Hepatocyte (in vitro differentiated cells): ENCODE measurements around the gene CBR3. TPM values are rescaled to one million over a fixed set of nuclear protein-coding genes. Genes with fewer than 3 reads are reported as not detected.

Source experiments
- DNase-seq: peaks from one replicate; pipeline ENCODE4 v3.0.0-alpha.2; 2016; ENCODE audit warnings: low spot score
- H2AFZ ChIP-seq: fragments of 200-600 bp; sonication (generic); 2 replicates; pipeline ENCODE4 v1.6.0; 2016; ENCODE audit warnings: antibody characterized with exemption, mild to moderate bottlenecking
- H3K27ac ChIP-seq: fragments of 200-600 bp; sonication (generic); 2 replicates; pipeline ENCODE4 v1.5.1; 2016; ENCODE audit warnings: mild to moderate bottlenecking
- H3K27me3 ChIP-seq: fragments of 200-600 bp; sonication (generic); 2 replicates; pipeline ENCODE4 v1.6.1; 2016
- H3K36me3 ChIP-seq: fragments of 200-600 bp; sonication (generic); replicated peaks from 2 replicates; pipeline ENCODE4 v1.5.1; 2016; ENCODE audit warnings: low read depth; ENCODE audit not compliant: insufficient read depth
- H3K4me1 ChIP-seq: fragments of 200-600 bp; sonication (generic); 2 replicates; pipeline ENCODE4 v1.5.1; 2016; ENCODE audit warnings: mild to moderate bottlenecking, moderate library complexity; ENCODE audit not compliant: insufficient read depth
- H3K4me2 ChIP-seq: fragments of 200-600 bp; sonication (generic); 2 replicates; pipeline ENCODE4 v1.6.0; 2016
- H3K4me3 ChIP-seq: fragments of 200-600 bp; sonication (generic); 2 replicates; pipeline ENCODE4 v1.5.1; 2016; ENCODE audit warnings: mild to moderate bottlenecking
- H3K79me2 ChIP-seq: fragments of 200-600 bp; sonication (generic); 2 replicates; pipeline ENCODE4 v1.6.0; 2017; ENCODE audit warnings: mild to moderate bottlenecking
- H3K9me2 ChIP-seq: fragments of 200-600 bp; sonication (generic); replicated peaks from 2 replicates; pipeline ENCODE4 v1.6.0; 2017; ENCODE audit warnings: mild to moderate bottlenecking; ENCODE audit not compliant: insufficient read depth
- H3K9me3 ChIP-seq: fragments of 200-600 bp; sonication (generic); 2 replicates; pipeline ENCODE4 v1.5.1; 2016; ENCODE audit warnings: low read depth, mild to moderate bottlenecking
- H4K20me1 ChIP-seq: fragments of 200-600 bp; sonication (generic); 2 replicates; pipeline ENCODE4 v1.6.0; 2016; ENCODE audit warnings: mild to moderate bottlenecking; ENCODE audit not compliant: insufficient read depth, poor library complexity, severe bottlenecking
- EZH2 ChIP-seq: fragments of 200-600 bp; sonication (generic); IDR thresholded peaks from 2 replicates; pipeline ENCODE4 v1.6.1; 2016; ENCODE audit warnings: antibody characterized with exemption, mild to moderate bottlenecking, borderline replicate concordance
- EZH2phosphoT487 ChIP-seq: fragments of 200-600 bp; sonication (generic); IDR thresholded peaks from one replicate; pipeline ENCODE4 v1.6.1; 2018; ENCODE audit warnings: antibody characterized with exemption, mild to moderate bottlenecking, low read depth, moderate library complexity; ENCODE audit not compliant: unreplicated experiment, severe bottlenecking
- WGBS: methylation state at CpG from one replicate; pipeline ENCODE4 v1.1.6; 2016; ENCODE audit warnings: low lambda C conversion rate; ENCODE audit errors: missing lambda C conversion rate; 5-methylcytosine and 5-hydroxymethylcytosine counted together
- polyA plus RNA-seq: library from polyadenylated mRNA; unstranded; fragments of >200 nt; fragmentation: Nextera tagmentation; extraction: Ambion mirVana; gene quantifications from 2 replicates; pipeline ENCODE4 v1.2.1, GENCODE V29; 2016
- total RNA-seq: library from RNA; depleted of rRNA; stranded (reverse); fragments of >200 nt; gene quantifications from 2 replicates; pipeline ENCODE4 v1.2.3, GENCODE V29; 2014
- TF ChIP-seq, protein P1 (sequence below): fragments of 200-600 bp; sonication (generic); IDR thresholded peaks from 2 replicates; pipeline ENCODE4 v1.5.1; 2016; ENCODE audit warnings: antibody characterized with exemption, mild to moderate bottlenecking; ENCODE audit not compliant: poor library complexity

Gene CBR3
- total and polyA plus RNA-seq, 2 experiments from 2014 or later: 0.22 to 1.7 TPM

DNA sequence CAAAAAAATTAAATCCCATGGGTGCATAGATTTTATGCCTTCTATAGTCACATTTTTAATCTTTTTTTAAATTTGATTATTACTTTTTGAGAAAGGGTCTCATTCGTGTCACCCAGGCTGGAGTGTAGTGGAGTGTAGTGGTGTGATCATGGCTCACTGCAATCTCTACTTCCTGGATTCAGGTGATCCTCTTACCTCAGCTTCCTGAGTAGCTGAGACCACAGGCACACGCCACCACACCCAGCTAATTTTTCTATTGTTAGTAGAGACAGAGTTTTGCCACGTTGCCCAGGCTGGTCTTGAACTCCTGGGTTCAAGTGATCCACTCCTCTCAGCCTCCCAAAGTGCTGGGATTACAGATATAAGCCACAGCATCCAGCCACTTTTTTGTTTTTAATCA, 10.4 kb downstream of the CBR3 start:
- Histone ChIP-seq H3K36me3 (no peaks in the 10 kb centered on the region), H3K9me2 (no peaks in the 10 kb centered on the region), H4K20me1 (no peaks in the 10 kb centered on the region), H3K4me3 (no peak overlapping the region), H3K27ac (no peak overlapping the region), H2AFZ (no peak overlapping the region), H3K9me3 (no peaks in the 10 kb centered on the region), H3K4me2 (no peak overlapping the region), H3K4me1 (peaks cover 3% of the 10 kb centered on the region), H3K79me2 (no peaks in the 10 kb centered on the region), H3K27me3 (no peaks in the 10 kb centered on the region)
- WGBS: 94% methylated on average over 3 of the region's 3 CpGs
- no peak for DNase-seq
- TF ChIP-seq, protein P1, sequence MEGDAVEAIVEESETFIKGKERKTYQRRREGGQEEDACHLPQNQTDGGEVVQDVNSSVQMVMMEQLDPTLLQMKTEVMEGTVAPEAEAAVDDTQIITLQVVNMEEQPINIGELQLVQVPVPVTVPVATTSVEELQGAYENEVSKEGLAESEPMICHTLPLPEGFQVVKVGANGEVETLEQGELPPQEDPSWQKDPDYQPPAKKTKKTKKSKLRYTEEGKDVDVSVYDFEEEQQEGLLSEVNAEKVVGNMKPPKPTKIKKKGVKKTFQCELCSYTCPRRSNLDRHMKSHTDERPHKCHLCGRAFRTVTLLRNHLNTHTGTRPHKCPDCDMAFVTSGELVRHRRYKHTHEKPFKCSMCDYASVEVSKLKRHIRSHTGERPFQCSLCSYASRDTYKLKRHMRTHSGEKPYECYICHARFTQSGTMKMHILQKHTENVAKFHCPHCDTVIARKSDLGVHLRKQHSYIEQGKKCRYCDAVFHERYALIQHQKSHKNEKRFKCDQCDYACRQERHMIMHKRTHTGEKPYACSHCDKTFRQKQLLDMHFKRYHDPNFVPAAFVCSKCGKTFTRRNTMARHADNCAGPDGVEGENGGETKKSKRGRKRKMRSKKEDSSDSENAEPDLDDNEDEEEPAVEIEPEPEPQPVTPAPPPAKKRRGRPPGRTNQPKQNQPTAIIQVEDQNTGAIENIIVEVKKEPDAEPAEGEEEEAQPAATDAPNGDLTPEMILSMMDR: no peak

DNA sequence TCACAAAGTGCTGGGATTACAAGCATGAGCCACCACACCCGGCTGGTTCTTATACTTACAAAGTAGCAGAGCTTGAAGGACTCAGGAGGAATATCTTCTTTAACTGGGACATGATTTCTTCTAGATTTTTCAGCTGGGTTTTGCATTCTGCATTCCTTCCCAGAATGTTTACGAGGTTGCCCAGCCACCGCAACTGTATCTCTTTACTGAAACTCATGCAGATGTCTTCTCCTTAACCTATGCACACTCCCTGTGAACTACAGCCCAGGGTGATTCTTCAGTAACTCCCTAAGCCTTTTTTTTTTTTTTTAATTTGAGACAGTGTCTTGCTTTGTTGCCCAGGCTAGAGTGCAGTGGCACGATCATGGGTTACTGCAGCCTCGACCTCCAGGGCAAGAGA, 13.0 kb downstream of the CBR3 start:
- Histone ChIP-seq H2AFZ (no peak overlapping the region), H3K9me2 (no peaks in the 10 kb centered on the region), H3K4me3 (no peak overlapping the region), H4K20me1 (no peaks in the 10 kb centered on the region), H3K27ac (no peak overlapping the region), H3K27me3 (no peaks in the 10 kb centered on the region), H3K4me1 (no peaks in the 10 kb centered on the region), H3K79me2 (no peaks in the 10 kb centered on the region), H3K9me3 (no peaks in the 10 kb centered on the region), H3K4me2 (no peak overlapping the region), H3K36me3 (no peaks in the 10 kb centered on the region)
- TF ChIP-seq EZH2phosphoT487 (no peak), EZH2 (no peak)
- TF ChIP-seq, protein P1: no peak
- 80% methylated on average over 5 of the region's 5 CpGs for WGBS
- no peak for DNase-seq

DNA sequence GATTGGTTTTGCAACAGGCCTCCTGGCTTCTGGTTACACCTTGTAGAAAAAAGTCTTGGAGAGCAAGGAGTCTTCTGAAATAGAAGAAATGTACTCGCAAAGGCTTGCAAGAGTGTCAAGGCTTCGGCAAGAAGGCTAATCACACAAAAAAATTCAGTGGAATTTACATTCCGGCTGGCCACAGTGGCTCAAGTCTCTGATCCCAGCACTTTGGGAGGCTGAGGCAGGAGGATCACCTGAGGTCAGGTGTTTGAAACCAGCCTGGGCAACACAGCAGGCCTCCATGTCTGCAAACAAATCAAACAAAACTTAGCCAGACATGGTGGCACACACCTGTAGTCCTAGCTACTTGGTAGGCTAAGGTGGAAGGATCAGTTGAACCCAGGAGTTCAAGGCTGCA, 14.0 kb downstream of the CBR3 start:
- H2AFZ ChIP-seq: no peak overlapping the region
- no peak overlapping the region for H3K27ac ChIP-seq
- no peaks in the 10 kb centered on the region for H3K36me3 ChIP-seq
- H3K27me3 ChIP-seq: no peaks in the 10 kb centered on the region
- H3K79me2 ChIP-seq: no peaks in the 10 kb centered on the region
- WGBS: 96% methylated on average over 3 of the region's 3 CpGs
- H4K20me1 ChIP-seq: no peaks in the 10 kb centered on the region
- TF ChIP-seq EZH2phosphoT487: no peak
- TF ChIP-seq EZH2: no peak
- TF ChIP-seq, protein P1: no peak
- DNase-seq: no peak
- H3K9me2 ChIP-seq: no peaks in the 10 kb centered on the region
- H3K4me1 ChIP-seq: no peaks in the 10 kb centered on the region
- no peak overlapping the region for H3K4me2 ChIP-seq
- H3K4me3 ChIP-seq: no peak overlapping the region
- H3K9me3 ChIP-seq: no peaks in the 10 kb centered on the region
